HG02938 (cell line): ENCODE measurements around the gene PREPL.
"Not testable (repeated sequence)": the region's sequence is repeated elsewhere in the genome, so short reads cannot be mapped to it uniquely, and the experiment has no call there.

Experiments
- ATAC-seq: cut with Tn5 transposase; IDR thresholded peaks from one replicate; pipeline ENCODE4 v1.9.1; 2021; ENCODE audit warnings: mild to moderate bottlenecking, moderate library complexity; ENCODE audit not compliant: unreplicated experiment

The PREPL gene

DNA sequence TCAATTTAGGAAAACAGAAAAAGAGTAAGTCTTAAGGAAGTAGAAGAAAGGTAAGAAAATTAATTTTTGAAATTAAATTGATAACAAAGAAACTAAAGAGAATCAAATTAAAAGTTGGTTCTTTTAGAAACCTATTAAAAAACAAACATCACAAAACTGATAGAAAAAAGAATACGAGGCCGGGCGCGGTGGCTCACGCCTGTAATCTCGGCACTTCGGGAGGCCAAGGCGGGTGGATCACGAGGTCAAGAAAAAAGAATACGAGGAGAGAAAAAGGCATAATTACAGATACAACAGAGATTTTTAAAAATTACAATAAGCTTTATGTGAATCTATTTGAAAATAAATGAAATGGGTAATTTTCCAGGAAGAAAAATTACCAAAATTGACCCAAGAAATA is 11.8 kb downstream of the PREPL start:
- no peak for ATAC-seq

DNA sequence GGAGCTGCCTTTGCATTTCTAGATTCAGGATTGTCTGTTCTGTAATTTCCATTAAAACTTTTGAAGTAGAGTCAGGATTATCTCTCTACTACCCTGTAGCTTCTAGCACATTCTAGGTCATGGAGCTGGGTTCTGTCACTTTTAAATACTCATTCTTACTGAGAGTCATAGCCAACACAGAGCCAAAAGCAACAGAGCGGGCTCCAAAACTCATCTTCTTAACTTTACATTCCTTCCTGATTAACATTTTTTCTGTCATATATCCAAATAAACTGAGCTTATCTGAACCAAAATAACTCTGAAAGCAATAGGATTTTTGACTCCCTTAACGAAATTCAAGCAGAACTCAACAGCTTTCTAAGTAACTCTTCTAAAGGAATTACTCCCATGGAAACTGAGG is 12.9 kb downstream of the PREPL start:
- ATAC-seq: no peak

DNA sequence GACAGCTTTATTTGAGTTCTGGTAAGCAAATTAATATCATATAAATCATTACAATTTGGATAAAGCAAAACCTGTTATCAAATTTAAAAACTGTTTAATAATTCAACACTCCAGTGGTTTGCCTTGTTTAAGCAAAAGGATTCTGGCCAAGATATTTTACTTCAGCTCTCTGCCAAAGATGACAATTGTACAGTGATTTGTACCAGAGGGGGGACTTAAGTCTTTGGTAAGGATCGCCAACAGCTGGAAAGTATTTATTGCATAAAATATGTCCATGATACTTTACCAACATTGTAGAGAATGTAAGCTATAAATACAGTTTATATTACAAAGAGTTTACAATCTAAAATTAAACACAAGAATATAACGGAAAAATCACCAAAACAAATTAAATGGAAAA is 13.8 kb downstream of the PREPL start:
- ATAC-seq: no peak

- no peak for ATAC-seq
These were observed 18.4 kb downstream of the PREPL start for GRCh38 chr2:44342854-44343253.

- no peak for ATAC-seq
These were observed 25.3 kb downstream of the PREPL start for GRCh38 chr2:44335806-44336538.

- ATAC-seq: no peak
These were observed 27.3 kb downstream of the PREPL start for GRCh38 chr2:44333994-44334393.

DNA sequence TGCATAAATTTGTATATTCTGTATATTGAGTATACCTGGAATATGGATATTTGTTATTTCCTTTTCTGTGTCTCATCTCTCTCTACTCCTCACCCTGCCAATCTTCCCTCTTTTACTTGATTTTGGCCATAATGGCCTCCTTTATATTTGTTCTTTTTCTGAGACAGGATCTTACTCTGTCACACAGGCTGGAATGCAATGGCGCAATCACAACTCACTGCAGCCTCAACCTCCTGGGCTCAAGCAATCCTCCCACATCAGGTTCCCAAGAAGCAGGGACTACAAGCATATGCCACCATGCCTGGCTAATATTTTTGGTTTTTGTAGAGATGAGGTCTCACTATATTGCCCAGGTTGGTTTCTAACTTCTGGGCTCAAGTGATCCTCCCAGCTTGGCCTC is 30.5 kb downstream of the PREPL start:
- ATAC-seq: no peak

DNA sequence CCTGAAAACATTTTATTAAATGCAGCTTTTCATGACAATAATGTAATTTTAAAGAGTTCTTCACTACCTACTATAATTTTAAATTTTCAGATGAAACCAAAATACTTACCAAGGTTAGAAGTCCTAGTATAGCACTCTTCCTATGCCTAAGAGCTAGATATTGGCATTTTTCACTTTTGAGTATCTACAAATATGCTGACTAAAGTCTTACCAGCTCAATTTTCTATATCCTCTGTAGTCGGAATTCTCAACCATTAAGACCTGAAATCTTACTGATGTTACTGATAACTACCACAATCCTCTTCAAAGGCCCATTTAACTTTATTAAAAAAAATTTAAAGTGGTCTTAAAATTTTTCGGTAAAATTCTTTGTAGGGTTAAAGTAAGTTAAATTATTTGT is 32.0 kb downstream of the PREPL start:
- no peak for ATAC-seq

DNA sequence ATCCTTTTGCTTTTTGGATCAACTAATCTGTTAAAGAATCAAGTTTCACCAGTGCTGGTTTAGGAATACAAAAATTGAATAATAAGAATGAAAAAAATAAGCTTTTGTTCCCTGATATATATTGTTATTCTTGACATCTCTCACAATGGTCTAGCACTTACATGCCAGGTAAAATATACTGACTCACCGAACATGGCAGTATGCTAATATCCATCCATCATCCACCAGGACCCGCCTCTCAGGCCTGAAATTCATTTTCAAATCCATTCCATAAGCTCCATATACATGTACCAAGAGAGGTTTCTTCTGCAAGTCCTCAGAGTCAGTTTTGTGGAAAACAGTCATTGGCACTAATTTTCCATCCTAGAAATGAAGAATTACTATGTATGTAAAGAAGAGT is 32.5 kb downstream of the PREPL start:
- ATAC-seq: no peak

GRCh38 chr2:44326548-44327264 is 34.6 kb downstream of the PREPL start:
- no peak for ATAC-seq

- no peak for ATAC-seq
These were observed 35.4 kb downstream of the PREPL start for GRCh38 chr2:44325897-44326296.

DNA sequence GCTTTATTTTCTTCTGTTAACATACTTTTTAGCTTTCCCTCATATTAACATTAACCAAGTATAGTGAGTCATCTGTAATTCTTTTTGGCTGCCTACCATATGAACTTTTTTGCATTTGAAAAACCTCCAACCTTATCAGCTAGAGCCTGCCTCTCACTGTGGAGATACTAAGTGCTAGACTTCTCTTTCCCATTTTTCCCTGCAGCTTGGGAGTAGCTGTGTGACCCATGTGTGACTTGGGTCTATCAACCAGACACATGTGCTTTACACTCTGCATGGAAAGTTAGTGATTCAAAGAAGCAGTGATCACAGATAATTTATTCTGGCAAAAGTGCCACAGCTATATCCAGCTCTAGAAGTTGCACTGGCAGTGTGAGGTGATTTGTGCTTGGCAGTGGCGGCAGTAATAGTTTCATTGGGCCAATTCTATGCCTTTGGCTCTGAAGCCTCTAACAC is 36.3 kb downstream of the PREPL start:
- no peak for ATAC-seq

DNA sequence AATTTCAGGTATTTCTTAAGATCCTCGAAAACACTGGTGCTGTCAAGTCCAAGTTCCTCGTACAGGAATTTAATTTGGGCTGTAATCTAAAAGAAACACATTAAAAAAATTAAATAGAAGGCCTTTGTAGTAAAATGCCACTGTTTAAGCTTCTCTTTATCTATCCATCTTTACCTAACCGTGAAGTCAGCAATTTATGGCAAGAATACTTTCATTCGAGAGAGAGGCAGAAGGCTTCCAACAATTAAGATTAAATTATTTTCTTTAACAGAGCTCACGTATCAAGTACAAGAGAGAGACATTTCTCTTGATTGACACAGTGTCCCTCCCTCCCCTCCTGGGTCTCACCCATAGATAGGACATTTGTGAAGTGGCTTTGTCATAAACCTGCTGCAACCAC is 39.9 kb downstream of the PREPL start:
- no peak for ATAC-seq

- ATAC-seq: no peak
These were observed 40.5 kb downstream of the PREPL start for GRCh38 chr2:44320832-44321231.

DNA sequence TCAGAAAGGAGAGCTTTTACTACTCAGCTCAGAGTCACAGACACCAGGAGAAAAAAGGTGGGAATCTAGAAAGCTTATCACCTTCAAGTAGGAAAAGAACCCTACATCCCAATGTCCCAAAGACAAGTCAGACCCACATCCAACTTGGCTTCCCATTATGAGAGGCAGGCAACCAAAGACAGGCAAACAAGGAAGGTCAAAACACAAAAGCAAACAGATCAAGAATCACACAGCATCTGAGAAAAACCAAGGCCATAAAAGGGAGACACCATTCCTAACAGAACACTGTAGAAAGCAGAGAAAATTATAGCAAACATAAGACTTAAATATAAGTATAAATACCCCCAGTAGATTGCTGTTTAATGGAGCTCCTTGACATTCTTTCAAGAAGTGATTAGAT is 45.3 kb downstream of the PREPL start:
- no peak for ATAC-seq

DNA sequence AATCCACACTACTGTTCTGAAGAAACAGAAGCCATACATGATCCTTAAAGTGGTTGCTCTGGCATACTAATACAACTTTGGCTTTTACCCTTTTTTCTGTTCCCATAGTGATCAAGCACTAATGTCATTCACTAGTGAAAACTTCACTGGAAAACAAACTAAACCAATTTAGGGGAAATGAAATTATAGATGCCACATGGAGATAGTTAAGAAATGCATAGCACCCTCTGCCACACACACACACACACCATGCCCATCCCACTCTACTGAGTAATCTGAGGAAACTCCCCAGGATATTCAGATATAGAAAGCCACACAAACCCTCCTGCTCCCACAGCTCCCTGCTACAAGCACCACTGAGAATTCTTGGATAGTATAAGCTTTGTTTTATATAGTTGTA is 46.9 kb downstream of the PREPL start:
- ATAC-seq: no peak

- no peak for ATAC-seq
These were observed 51.0 kb downstream of the PREPL start for GRCh38 chr2:44310287-44310686.

GRCh38 chr2:44305882-44306281 is 55.4 kb downstream of the PREPL start:
- ATAC-seq: no peak

- no peak for ATAC-seq
These were observed 57.0 kb downstream of the PREPL start for GRCh38 chr2:44304258-44304657.

DNA sequence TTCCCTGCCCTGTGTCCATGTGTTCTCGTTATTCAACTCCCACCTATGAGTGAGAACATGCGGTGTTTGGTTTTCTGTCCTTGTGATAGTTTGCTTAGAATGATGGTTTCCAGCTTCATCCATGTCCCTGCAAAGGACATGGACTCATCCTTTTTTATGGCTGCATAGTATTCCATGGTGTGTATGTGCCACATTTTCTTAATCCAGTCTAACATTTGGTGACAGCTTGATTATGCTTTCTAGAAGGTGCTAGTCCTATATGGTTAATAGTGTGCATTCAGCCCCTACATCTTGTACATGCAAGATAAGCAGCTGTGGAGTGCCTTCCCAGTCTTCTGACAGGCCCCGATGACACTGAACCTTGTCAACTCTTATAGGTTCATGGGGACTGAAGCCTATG is 57.5 kb downstream of the PREPL start:
- ATAC-seq: not testable (repeated sequence)

DNA sequence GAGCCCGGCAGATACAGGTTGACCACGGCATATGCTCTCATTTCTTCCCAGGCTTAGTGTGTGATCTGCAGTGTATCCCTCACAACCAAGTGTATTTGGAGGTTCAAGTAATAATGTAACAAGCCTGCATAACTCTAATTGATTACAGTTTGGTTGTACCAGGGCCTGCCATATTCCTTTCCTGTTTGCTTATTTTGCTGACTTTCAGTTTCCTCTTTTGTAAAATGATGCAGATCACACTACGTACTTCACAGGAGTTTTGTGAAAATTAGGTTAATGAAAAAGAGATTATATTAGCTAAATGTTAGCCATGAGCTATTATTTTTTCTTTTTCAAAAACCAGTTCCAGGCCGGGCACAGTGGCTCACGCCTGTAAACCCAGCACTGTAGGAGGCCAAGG is 60.2 kb downstream of the PREPL start:
- ATAC-seq: no peak

DNA sequence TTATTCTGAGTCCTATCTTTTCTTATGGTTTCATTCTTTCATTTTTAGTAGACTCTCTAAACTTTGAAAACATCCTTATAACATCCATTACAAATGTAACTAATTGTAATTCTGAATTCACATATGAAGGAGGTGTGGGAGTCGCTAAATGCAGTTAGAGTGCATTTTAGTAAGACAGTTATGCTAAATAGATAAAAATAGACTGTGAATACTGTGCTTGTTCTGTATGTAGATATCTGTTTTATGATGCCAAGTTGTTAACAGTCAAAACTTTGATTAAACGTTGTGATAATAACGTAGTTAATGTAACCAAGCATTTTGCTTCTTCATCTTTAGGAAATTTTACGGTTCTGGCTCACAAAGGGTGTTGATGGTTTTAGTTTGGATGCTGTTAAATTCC is 61.7 kb downstream of the PREPL start:
- ATAC-seq: no peak

GRCh38 chr2:44297431-44297830 is 63.9 kb downstream of the PREPL start:
- no peak for ATAC-seq
